ENCODE measurements around the gene HDAC3. TPM values are rescaled to one million over a fixed set of nuclear protein-coding genes. Genes with fewer than 3 reads are reported as not detected.

The HDAC3 gene
- polyA plus RNA-seq, 1 of the 3 experiments (the other 2 are of a cell fraction), result 104 TPM

GRCh38 chr5:141617128-141617527 is 19.5 kb downstream of the HDAC3 start:
- Histone ChIP-seq H3K79me2 (ENCODE audit: insufficient read depth) (peaks cover 64% of the 10 kb centered on the region), H3K9me3 (no peaks in the 10 kb centered on the region), H3K27me3 (ENCODE audit: insufficient read depth) (no peaks in the 10 kb centered on the region), H3K4me3 (ENCODE audit: low read depth in 2 of 2, low read length in 1 of 2) (no peak overlapping the region; a peak in 1 of 4 replicates), H3K36me3 (replicated peaks in 1 of 2; ENCODE audit: control insufficient read depth in 1 of 2, insufficient read depth in 2 of 2, low read length in 1 of 2) (peaks cover 22 to 30% of the 10 kb centered on the region in 2 experiments), H4K20me1 (ENCODE audit: insufficient read depth) (no peaks in the 10 kb centered on the region; the same call in 1 of the 2 replicates), H3F3A (replicated peaks; ENCODE audit: insufficient read depth) (peaks cover 29% of the 10 kb centered on the region), H2AFZ (ENCODE audit: low read depth) (no peak overlapping the region), H3K27ac (ENCODE audit: low read depth in 2 of 2, low read length in 1 of 2) (peak overlapping the region in 1 of 2 experiments; percentile 67; a peak in 1 of 4 replicates), H3K4me1 (ENCODE audit: control insufficient read depth in 1 of 2, insufficient read depth in 2 of 2, low read depth in 1 of 2, low read length in 1 of 2) (peaks cover 8 to 9% of the 10 kb centered on the region in 2 experiments; a peak in 2 of 4 replicates), H3K4me2 (peak overlapping the region; percentile 94), H3K9me2 (no peaks in the 10 kb centered on the region), H3K9ac (no peak overlapping the region; the same call in 1 of the 2 replicates)
- no peak for DNase-seq
- ChIA-PET CTCF (interaction anchor here (0.6 to 14.8 kb wide), 6 partner anchors 9 to 776 kb away, joined by 3 to 280 read pairs (median 26); partner anchors contain the start of genes HDAC3, PCDHA8 and RELL2), POLR2A (no interaction called here)
- 77% methylated on average over 2 of the region's 2 CpGs for WGBS (ENCODE audit: low lambda C conversion rate)
- TF ChIP-seq TCF12 (IDR thresholded peaks at IDR 0.05), result no peak
- no peak for TF ChIP-seq SIN3A (IDR thresholded peaks at IDR 0.05; ENCODE audit: borderline replicate concordance, low read depth, low read length)
- no peak for TF ChIP-seq TAF1 (IDR thresholded peaks at IDR 0.05; ENCODE audit: borderline replicate concordance, low read depth, low read length)
- no peak for TF ChIP-seq FOXM1 (IDR thresholded peaks at IDR 0.05; ENCODE audit: low read depth)
- TF ChIP-seq POLR2AphosphoS5 (IDR thresholded peaks at IDR 0.05; ENCODE audit: low read depth, low read length), result no peak
- no peak for TF ChIP-seq NFIC (IDR thresholded peaks at IDR 0.05; ENCODE audit: borderline replicate concordance)
- TF ChIP-seq YY1 (IDR thresholded peaks at IDR 0.05; ENCODE audit: low read depth), result no peak
- no peak for TF ChIP-seq REST (IDR thresholded peaks at IDR 0.05; ENCODE audit: low read depth, low read length)
- TF ChIP-seq ELF1 (IDR thresholded peaks at IDR 0.05), result no peak
- no peak for TF ChIP-seq RAD21 (IDR thresholded peaks at IDR 0.05; ENCODE audit: low read length)
- no peak for TF ChIP-seq ZBTB33 (IDR thresholded peaks at IDR 0.05; ENCODE audit: borderline replicate concordance, low read depth)
- TF ChIP-seq RFX5 (IDR thresholded peaks at IDR 0.05; ENCODE audit: low read length), result no peak
- no peak for TF ChIP-seq CTCF (IDR thresholded peaks at IDR 0.05)
- no peak for TF ChIP-seq USF2 (IDR thresholded peaks at IDR 0.05; ENCODE audit: borderline replicate concordance, low read depth, low read length)
- no peak for TF ChIP-seq USF1 (IDR thresholded peaks at IDR 0.05; ENCODE audit: borderline replicate concordance, low read depth)
- no peak for TF ChIP-seq MXI1 (IDR thresholded peaks at IDR 0.05; ENCODE audit: low read depth, low read length)
- no peak for TF ChIP-seq PBX3 (IDR thresholded peaks at IDR 0.05)
- TF ChIP-seq SMC3 (IDR thresholded peaks at IDR 0.05; ENCODE audit: low read depth, low read length), result no peak
